ENCODE measurements around the gene TMEM61.
"Not testable (repeated sequence)": the region's sequence is repeated elsewhere in the genome, so short reads cannot be mapped to it uniquely, and the experiment has no call there.

Gene TMEM61

DNA sequence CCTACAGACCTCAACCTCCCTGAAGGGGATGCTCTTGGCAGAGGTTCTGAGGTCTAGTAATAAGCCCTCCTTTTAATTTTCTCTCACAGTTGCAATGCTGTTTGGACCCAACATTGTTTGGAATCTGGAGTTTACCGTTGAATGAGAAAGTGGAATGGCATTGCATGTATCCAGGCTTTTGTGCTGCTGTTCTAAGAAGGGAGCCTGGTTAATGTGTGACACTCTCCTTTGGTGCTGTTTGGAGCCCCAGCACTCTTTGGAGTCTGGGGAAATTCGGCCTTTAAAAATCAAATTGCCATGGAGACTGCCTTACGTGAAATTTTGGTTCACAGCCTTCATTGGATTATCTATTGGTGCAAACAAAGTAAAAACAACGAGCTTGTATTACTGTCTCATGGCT lies 23.7 kb upstream of the TMEM61 start:
- TF ChIP-seq, protein P1, sequence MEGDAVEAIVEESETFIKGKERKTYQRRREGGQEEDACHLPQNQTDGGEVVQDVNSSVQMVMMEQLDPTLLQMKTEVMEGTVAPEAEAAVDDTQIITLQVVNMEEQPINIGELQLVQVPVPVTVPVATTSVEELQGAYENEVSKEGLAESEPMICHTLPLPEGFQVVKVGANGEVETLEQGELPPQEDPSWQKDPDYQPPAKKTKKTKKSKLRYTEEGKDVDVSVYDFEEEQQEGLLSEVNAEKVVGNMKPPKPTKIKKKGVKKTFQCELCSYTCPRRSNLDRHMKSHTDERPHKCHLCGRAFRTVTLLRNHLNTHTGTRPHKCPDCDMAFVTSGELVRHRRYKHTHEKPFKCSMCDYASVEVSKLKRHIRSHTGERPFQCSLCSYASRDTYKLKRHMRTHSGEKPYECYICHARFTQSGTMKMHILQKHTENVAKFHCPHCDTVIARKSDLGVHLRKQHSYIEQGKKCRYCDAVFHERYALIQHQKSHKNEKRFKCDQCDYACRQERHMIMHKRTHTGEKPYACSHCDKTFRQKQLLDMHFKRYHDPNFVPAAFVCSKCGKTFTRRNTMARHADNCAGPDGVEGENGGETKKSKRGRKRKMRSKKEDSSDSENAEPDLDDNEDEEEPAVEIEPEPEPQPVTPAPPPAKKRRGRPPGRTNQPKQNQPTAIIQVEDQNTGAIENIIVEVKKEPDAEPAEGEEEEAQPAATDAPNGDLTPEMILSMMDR (IDR thresholded peaks at IDR 0.05; ENCODE audit: low read depth, low read length) = no peak
- in situ Hi-C loops (cut with HindIII; ENCODE audit: low sequenced_read_pairs) = no loop called here
- H3K4me3 ChIP-seq (ENCODE audit: low read depth, low read length) = no peak overlapping the region
- no peak for DNase-seq (ENCODE audit: low read depth, low spot score)

DNA sequence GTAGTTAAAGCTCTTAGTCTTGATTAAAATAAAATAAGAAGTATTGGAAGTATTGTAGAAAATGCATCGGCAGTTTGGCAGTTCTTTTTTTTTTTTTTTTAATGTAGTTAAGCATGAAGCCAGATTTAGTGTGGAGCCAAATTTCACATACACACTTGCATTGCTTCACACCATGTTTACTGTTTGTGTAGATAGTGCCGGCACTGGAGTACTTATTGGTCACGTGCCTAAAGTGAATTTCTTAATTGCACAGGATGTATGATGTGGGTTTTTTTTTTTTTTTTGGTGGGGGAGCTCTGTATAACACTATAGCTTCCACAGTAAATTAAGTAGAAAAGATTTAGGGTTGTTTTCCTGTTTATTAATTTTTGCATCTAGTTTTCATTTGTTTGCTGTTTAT lies 21.2 kb upstream of the TMEM61 start:
- TF ChIP-seq, protein P1 (IDR thresholded peaks at IDR 0.05; ENCODE audit: low read depth, low read length) = no peak
- in situ Hi-C loops (cut with HindIII; ENCODE audit: low sequenced_read_pairs) = no loop called here
- no peak overlapping the region for H3K4me3 ChIP-seq (ENCODE audit: low read depth, low read length)
- DNase-seq (ENCODE audit: low read depth, low spot score) = no peak

DNA sequence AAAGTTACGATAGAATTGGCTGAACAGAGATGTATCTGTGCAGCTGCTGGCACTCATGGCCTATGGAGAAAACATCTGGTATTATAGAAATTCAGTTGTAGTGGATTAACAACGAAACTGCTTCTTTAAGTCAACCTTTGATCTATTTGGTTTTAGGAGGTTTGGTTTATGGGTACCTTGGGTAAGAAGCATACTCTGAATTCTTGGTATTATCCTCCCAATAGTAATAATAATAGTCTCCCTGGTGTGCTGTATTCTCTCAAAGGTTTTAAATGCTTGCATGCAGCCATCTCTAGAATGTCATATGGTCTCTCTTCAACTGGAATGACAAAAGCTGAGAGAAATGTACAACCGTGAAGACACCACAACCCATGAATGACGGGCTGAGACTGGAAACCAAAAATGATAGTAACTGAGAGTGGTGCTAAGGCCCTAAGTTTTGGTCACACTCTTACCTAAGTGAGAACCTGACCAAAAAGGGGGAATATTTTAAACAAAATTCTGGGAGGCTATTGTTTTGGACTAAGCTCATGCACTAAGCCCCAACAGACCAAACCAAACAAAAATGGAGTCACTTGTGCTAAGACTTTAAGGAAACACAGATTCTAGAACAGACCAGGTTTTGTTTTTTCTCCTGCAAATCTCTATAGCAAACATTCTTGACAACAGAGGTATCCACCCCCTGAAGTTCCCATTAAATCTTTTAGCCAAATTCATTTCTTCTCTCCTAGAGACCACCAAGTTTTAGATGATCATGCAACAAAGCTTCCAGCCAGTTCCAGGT lies 17.6 kb upstream of the TMEM61 start:
- in situ Hi-C loops (cut with HindIII; ENCODE audit: low sequenced_read_pairs) = no loop called here
- TF ChIP-seq, protein P1 (IDR thresholded peaks at IDR 0.05; ENCODE audit: low read depth, low read length) = no peak
- no peak overlapping the region for H3K4me3 ChIP-seq (ENCODE audit: low read depth, low read length)
- DNase-seq (ENCODE audit: low read depth, low spot score) = no peak

DNA sequence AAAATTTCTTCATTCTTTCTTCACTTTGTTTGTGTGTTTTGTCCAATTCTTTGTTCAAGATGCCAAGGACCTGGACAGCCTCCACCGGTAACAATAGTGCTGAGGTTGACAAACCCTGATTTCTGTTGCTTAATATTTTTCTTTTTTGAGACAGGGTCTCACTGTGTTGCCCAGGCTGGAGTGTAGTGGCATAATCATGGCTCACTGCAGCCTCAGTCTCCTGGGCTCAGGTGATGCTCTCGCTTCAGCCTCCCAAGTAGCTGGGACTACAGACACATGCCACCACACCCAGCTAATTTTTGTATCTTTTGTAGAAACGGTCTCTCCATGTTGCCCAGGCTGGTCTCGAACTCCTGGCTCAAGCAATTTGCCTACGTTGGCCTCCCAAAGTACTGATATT lies 16.6 kb upstream of the TMEM61 start:
- DNase-seq (ENCODE audit: low read depth, low spot score); H3K4me3 ChIP-seq (ENCODE audit: low read depth, low read length); in situ Hi-C loops (cut with HindIII; ENCODE audit: low sequenced_read_pairs): not testable (repeated sequence)

DNA sequence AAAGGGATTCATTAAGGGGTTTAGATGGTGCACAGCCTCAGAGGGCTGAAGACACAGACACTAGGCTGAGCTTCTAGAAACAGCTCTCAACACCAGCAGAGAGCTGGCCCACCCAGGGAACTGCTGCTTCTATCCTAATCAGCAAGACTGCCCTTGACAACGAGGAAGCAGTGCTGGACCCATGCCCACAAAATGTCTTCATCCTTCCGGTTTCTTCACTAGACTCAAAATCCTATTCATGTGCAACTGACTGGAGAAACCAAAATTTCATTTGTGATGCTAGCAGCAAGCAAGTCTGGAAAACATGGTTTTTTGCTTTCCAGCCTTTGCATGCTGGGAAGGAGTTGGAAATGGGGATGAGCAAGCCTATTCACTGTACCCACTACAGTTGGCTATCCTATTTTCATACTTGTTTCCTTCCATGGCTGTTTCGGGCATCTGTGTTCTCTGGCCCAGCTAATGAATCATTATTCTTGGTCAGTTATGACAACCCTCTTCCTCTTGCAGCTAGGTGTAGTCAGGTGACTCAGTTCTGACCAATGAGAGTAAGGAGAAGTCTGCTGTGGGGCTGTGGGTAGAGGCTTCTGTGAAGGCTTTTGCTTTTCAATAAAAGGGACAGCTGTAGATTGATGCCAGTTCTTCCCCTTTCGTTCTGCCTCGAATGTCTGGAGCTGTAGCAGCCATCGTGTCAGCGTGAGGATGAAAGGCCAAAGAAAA lies 14.6 kb upstream of the TMEM61 start:
- DNase-seq (ENCODE audit: low read depth, low spot score) = peak; percentile 19
- TF ChIP-seq, protein P1 (IDR thresholded peaks at IDR 0.05; ENCODE audit: low read depth, low read length) = no peak
- H3K4me3 ChIP-seq (ENCODE audit: low read depth, low read length) = no peak overlapping the region
- in situ Hi-C loops (cut with HindIII; ENCODE audit: low sequenced_read_pairs) = no loop called here

DNA sequence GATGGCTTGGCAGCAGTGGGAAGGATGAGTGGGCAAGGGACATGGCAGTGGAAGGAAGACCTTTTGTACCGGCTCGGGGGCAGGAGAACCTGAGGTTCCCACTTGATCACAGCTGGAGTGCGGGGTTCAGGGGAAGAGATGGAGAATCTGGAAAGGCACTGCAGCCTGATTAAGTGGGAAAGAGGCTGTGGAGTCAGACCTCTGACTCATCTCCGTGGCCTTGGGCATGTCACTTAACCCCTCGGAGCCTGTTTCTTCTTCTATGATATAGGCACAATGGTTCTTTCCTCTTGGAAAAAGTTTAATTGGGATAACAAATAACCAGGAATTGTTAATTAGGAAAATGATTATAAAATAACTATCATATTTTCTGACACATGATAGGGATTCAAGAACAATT lies 13.1 kb upstream of the TMEM61 start:
- H3K4me3 ChIP-seq (ENCODE audit: low read depth, low read length) = no peak overlapping the region
- no peak for DNase-seq (ENCODE audit: low read depth, low spot score)
- TF ChIP-seq, protein P1 (IDR thresholded peaks at IDR 0.05; ENCODE audit: low read depth, low read length) = no peak
- in situ Hi-C loops (cut with HindIII; ENCODE audit: low sequenced_read_pairs) = no loop called here

DNA sequence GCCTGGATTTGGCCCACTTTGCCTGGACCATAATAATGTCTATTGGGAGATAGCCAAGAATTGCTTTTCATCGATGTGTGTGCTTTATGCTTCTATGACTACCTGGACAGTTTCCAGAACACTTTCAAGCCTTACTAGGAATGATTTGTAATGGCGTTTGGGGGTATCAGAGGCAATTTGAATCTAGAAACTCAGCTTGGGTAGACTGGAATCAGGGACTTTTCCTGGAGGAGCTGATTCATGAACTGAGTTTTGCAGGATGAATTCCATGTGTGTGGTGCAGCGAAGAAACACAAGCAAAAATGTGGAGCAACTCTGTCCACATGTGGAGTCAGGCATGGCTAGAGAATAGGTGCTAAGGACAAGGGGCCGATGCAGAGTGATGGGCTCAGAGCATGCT lies 11.9 kb upstream of the TMEM61 start:
- H3K4me3 ChIP-seq (ENCODE audit: low read depth, low read length) = no peak overlapping the region
- in situ Hi-C loops (cut with HindIII; ENCODE audit: low sequenced_read_pairs) = no loop called here
- TF ChIP-seq, protein P1 (IDR thresholded peaks at IDR 0.05; ENCODE audit: low read depth, low read length) = no peak
- DNase-seq (ENCODE audit: low read depth, low spot score) = no peak
